NK-92 treated with Interleukin-12 subunit alpha and Interleukin-12 subunit beta, amount 100 ng/mL, for 24 hours (cell line): ENCODE data around the gene SERPINC1.
A peak's percentile ranks its signal among the peaks of the same experiment; 100 is the strongest.
"Not testable (repeated sequence)": the region's sequence is repeated elsewhere in the genome, so short reads cannot be mapped to it uniquely, and the experiment has no call there.

ENCODE experiments used
- DNase-seq: peaks from one replicate; lab custom pipeline; 2025; lab: John Stamatoyannopoulos, UW

SERPINC1 gene

DNA sequence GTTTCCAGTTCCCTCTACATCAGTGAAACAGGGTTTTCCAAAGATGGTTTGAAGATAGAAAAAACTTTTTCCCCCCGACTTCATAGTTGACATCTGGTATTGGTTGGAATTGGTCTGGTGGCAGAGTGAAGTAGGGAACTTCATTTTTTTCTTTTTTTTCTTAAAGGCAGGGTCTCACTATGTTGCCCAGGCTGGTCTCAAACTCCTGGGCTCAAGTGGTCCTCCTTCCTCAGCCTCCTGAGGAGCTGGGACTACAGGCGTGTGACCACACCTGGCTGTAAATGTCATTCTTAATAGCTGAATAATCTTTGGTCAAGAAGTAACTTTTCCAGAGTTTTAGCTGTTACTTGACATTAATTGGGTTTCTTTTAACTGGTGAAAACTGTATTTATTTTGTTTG, 27.2 kb downstream of the SERPINC1 start:
- DNase-seq: no peak

- no peak for DNase-seq
These were observed 28.4 kb downstream of the SERPINC1 start for GRCh38 chr1:173888749-173889148.

DNA sequence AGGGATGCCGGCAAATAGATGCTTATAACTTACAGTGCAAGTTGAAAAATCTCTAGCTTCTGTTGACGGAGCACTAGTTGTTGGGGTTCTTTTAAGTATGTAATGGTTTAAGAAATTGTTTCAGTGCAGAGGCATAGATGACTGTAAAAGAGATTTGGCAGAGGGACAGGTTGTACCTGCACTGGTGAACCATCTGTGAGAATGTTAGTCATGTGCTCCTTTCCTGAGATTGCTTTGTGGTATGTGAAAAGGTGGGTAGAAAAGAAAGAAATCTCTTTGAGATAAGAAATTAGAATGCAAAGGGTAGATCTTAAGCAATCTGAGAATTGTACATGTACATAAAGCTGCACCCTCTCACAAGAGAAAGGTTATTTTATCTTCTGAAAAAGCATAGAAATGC, 29.5 kb downstream of the SERPINC1 start:
- no peak for DNase-seq

GRCh38 chr1:173886746-173887611, 30.1 kb downstream of the SERPINC1 start:
- DNase-seq: no peak

- DNase-seq: no peak
These were observed 32.4 kb downstream of the SERPINC1 start for GRCh38 chr1:173884701-173885100.

- DNase-seq: not testable (repeated sequence)
These were observed 36.0 kb downstream of the SERPINC1 start for GRCh38 chr1:173881117-173881516.

GRCh38 chr1:173878251-173878650, 38.9 kb downstream of the SERPINC1 start:
- no peak for DNase-seq

GRCh38 chr1:173876732-173877131, 40.4 kb downstream of the SERPINC1 start:
- no peak for DNase-seq

DNA sequence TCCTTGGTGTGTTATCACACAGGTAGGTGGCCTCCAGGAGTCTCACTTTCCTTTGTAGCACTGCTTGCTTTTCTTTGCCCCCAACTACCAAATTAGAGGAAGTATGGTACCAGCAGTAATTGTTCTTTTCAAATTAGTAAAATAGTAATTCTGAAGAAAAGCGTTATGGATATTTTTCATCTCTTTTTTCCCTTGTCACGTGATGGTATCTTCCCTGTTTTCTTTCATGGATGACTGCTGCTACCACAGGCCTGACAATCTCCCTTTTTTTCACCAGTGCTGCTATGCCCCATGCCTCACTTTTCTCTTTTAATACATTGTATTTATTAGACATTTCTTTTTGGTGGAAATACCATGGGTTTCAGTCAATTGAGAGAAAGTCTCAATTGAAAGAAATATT, 45.6 kb downstream of the SERPINC1 start:
- no peak for DNase-seq

DNA sequence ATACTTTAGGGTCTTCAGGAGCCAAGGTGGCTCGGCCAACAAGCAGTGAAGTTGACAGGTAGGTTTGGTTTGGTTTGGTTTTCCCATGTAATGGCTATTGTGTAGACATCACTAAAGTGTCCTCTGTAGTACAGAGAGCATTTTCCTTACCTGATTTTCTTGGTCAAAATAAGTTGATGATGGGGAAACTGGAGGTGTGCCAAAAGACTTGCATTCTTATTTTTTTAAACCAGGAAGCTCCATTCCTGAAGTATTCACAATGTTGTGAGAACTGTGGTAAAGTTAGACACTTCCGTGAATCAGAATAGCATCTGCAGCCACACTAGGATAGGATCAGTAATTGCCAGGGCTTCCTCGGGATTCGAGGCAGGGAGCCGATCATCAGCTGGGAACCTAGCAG, 46.0 kb downstream of the SERPINC1 start:
- DNase-seq: no peak

- DNase-seq: peak; percentile 66
These were observed 46.7 kb downstream of the SERPINC1 start for GRCh38 chr1:173870252-173871075.

GRCh38 chr1:173869021-173869359, 48.1 kb downstream of the SERPINC1 start:
- no peak for DNase-seq

- DNase-seq: peak; percentile 99
These were observed 48.7 kb downstream of the SERPINC1 start, which contains the start of gene ZBTB37 for GRCh38 chr1:173868266-173869020. Gene ZBTB37 (plus strand): TSS chr1:173868380. CDS start chr1:173870226, 1,846 bp downstream.

DNA sequence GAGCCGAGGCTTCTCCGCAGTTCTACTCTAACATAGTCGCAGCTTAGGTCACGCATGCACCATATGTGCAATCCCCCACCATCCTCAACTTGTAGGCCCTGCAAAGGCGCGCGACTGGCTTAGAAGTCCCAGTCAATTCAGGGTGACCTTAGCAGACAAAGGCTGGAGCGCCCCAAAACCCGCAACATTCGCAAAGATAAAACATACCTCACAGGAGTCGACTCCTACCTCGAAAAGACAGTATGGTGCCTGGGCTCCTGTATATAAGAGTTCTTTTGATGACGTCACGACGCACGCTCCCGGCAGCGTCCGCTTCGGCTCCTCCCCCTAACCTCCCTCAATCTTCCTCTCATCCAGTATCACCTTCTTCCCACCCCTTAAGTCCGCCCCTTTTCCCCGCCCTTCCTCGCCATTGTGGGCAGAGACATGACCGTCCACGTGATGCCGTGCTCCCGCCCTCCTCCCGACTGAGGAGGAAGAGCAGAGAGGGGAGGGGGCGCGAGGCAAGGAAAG, 49.3 kb downstream of the SERPINC1 start, which contains the start of gene GAS5:
TSS of gene GAS5 (minus strand) at position 237 of the 513 bp plus-strand sequence.
- peak; percentile 99 for DNase-seq

DNA sequence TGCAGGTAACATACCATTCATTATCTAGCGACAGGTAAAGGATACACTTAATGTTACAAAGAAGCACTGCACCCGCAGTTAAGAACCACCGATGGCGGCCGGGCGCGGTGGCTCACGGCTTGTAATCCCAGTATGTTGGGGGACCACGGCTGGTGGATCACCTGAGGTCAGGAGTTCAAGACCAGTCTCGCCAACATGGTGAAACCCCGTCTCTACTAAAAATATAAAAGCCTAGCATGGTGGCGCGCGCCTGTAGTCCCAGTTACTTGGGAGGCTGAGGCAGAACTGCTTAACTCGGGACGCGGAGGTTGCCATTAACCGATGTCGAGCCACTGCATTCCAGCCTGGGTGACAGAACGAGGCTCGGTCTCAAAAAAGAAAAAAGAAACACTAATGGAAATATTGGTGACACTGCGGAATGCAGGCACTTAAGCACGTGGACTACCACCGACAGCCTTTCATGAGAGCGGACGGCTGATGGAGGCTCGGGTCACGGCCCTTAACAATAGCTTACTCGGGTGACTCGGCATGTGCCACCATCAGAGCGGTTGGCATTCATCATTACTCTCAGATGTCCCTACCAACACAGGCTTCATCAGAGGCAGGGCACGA, 49.9 kb downstream of the SERPINC1 start:
- DNase-seq: no peak

- DNase-seq: no peak
These were observed 50.6 kb downstream of the SERPINC1 start for GRCh38 chr1:173866413-173867115.

- DNase-seq: no peak
These were observed 51.5 kb downstream of the SERPINC1 start for GRCh38 chr1:173865468-173866164.

DNA sequence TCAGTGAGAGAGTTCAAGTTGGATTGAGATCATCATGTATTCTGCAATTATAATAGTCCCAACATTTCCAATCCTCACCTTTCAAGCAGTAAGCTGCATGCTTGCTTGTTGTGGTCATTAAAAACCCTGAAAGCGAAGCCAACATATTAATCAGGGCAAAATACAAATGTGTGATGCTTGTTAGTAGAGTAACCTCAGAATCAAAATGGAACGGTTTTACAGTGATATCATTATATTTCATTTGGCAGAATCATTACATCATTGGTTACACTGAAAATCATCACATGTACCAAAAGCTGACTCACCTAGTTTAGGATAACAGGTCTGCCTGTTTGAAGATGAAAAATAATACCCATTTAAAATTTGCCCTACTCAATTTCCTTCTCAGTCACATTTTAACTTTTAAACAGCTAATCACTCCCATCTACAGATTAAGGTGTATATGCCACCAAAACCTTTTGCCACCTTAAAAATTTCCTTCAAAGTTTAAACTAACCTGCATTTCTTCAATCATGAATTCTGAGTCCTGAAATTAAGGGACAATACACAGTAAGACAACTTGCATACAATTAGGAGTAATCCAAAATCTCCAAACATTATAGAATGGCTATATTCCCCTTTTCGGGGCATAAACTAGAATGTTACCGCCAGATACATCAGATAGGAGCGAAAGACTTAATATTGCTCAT, 52.8 kb downstream of the SERPINC1 start:
- DNase-seq: no peak
